Measurements from ENCODE around the gene MTCL1. TPM values are rescaled to one million over a fixed set of nuclear protein-coding genes. Genes with fewer than 3 reads are reported as not detected.

MTCL1 gene
- total and polyA plus RNA-seq, 8 donors, result 7.1 to 16.0 (median 11.9) TPM

DNA sequence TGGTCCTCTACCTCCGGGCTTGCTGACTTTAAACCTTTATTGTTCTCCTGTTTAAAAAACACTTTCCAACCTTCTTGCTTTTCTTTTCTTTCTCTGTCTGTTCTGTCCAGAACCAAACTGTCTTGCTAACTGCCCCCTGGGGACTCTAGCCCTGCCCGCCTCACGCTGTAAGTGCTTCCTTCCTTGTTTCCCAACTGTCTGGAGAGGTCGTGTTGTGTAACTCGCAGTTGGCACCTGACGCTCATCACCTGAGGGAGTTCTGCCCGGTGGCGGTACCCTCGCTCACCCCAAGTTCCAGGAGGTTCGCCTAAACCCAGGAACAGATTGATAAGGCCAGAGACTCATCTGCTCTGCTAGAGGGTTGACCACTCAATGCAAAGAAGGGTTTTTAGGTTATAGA is 123.4 kb downstream of the MTCL1 start:
- peaks cover 0 to 5% of the 10 kb centered on the region in 2 donors for H3K4me1 ChIP-seq
- TF ChIP-seq, protein P1, sequence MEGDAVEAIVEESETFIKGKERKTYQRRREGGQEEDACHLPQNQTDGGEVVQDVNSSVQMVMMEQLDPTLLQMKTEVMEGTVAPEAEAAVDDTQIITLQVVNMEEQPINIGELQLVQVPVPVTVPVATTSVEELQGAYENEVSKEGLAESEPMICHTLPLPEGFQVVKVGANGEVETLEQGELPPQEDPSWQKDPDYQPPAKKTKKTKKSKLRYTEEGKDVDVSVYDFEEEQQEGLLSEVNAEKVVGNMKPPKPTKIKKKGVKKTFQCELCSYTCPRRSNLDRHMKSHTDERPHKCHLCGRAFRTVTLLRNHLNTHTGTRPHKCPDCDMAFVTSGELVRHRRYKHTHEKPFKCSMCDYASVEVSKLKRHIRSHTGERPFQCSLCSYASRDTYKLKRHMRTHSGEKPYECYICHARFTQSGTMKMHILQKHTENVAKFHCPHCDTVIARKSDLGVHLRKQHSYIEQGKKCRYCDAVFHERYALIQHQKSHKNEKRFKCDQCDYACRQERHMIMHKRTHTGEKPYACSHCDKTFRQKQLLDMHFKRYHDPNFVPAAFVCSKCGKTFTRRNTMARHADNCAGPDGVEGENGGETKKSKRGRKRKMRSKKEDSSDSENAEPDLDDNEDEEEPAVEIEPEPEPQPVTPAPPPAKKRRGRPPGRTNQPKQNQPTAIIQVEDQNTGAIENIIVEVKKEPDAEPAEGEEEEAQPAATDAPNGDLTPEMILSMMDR (IDR thresholded peaks at IDR 0.05), result no peak
- ATAC-seq (peak; percentile 87), DNase-seq (peak in 2 of 4 donors; percentile 46 to 61)
- peak overlapping the region in 1 of 2 donors; percentile 29 for H3K27ac ChIP-seq
- H3K9me3 ChIP-seq, result no peaks in the 10 kb centered on the region
- intact Hi-C loops (cut with DNase I), result no loop called here
- H3K36me3 ChIP-seq, result no peaks in the 10 kb centered on the region
- H3K4me3 ChIP-seq, result no peak overlapping the region
- H3K27me3 ChIP-seq, result no peaks in the 10 kb centered on the region

DNA sequence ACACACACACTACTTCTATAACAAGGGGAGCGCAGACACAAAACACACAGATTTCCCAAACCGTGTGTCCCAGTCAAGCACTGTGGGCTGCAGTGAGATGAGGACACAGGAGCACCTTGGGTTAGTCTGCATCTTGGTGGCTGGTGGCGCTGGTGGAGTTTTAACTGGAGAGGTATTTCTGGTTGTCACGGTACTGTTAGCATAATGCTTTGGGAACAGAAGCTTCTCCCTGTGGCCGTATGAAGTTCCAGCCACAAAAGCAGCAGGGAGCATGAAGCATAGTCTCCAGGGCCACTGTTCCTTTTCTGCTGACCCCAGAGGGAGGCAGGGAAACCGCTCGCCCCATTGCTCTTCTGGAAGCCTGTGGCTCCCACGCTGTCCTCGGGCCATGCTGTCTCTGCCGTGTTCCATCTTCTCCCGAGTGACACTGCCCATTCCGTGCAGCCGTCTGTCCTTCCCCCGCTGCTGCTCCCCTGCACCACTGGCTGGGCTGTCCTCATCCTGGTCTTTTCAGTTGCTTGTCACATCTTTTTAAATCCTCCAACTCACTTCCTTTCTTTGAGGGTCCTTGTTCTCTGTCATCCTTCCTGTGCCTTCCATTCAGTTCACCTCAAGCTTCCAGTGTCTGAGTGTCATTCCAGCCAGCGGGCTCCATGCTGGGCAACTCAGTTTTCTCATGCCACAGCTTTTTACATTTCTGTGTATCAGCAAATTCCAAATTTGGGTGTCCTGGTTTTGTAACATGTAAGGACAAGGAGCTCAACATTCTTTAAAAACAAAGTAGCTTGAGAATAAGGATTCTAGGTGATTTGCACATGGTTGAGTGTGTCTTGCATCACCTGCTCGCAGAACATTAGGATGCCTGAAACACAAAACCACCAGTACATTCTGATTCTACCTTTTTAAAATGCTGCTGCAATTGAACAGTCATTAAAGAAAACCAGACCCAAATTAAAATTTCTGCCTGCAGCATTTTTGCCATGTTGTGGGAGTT is 125.0 kb downstream of the MTCL1 start:
- H3K27me3 ChIP-seq, result no peaks in the 10 kb centered on the region
- TF ChIP-seq, protein P1 (IDR thresholded peaks at IDR 0.05), result no peak
- no peak for ATAC-seq
- intact Hi-C loops (cut with DNase I), result no loop called here
- H3K36me3 ChIP-seq, result no peaks in the 10 kb centered on the region
- H3K27ac ChIP-seq, result no peak overlapping the region
- no peak for DNase-seq
- no peaks in the 10 kb centered on the region for H3K9me3 ChIP-seq
- peaks cover 0 to 5% of the 10 kb centered on the region in 2 donors for H3K4me1 ChIP-seq
- H3K4me3 ChIP-seq, result no peak overlapping the region

DNA sequence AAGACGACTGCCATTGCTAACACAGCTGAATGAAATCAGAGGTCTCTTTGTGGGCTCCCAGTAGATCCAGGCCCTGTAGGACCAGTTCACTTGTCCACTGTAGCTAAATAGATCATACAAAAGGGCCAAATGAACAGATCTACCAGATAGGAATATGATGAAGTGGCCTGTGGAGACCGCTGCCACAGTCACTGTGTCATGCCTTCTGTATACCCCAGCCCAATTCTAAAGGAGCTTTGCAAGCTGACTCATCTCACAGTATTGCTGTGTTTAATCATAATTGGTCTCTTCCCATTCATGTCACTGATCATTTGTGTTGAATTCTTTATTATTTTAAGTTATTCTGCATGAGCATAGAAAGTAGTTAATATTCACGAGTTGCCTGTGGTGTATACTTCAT is 125.8 kb downstream of the MTCL1 start:
- Histone ChIP-seq H3K27me3 (no peaks in the 10 kb centered on the region), H3K4me1 (peaks cover 0 to 5% of the 10 kb centered on the region in 2 donors), H3K36me3 (no peaks in the 10 kb centered on the region), H3K27ac (no peak overlapping the region), H3K4me3 (no peak overlapping the region), H3K9me3 (no peaks in the 10 kb centered on the region)
- TF ChIP-seq, protein P1 (IDR thresholded peaks at IDR 0.05), result no peak
- ATAC-seq, result no peak
- DNase-seq, result no peak
- intact Hi-C loops (cut with DNase I), result no loop called here

DNA sequence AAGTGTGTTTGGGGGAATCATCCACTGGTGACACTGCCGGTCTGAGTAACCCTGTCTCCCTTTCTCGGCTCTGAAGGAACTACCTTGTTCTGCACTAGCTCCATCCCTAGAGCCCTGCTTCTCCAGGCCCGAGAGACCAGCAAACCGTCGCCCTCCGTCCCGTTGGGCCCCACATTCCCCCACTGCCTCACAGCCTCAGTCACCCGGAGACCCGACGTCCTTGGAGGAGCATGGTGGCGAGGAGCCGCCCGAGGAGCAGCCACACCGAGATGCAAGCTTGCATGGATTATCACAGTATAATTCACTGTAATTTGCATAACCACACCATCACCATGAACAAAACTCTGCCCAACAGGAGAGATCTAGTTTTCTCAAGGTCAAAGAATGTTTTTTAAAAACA is 126.2 kb downstream of the MTCL1 start:
- Histone ChIP-seq H3K36me3 (no peaks in the 10 kb centered on the region), H3K4me3 (no peak overlapping the region), H3K9me3 (no peaks in the 10 kb centered on the region), H3K27ac (no peak overlapping the region), H3K4me1 (peaks cover 0 to 5% of the 10 kb centered on the region in 2 donors), H3K27me3 (no peaks in the 10 kb centered on the region)
- TF ChIP-seq, protein P1 (IDR thresholded peaks at IDR 0.05), result no peak
- DNase-seq (no peak), ATAC-seq (no peak)
- intact Hi-C loops (cut with DNase I), result no loop called here

DNA sequence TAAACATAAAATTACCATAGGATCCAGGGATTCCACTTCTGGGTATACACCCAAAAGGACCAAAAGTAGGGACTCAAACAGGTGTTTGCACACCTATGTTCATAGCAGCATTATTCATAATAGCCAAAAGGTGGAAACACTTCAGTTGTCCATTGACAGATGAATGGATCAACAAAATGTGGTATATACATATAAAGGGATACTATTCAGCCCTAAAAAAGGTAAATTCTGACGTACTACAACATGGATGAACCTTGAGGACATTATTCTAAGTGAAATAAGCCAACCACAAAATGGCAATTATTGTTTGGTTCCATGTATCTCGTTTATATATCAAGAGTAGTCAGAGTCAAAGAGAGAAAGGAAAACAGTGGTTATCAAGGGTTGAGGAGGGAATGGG is 128.1 kb downstream of the MTCL1 start:
- no peak for DNase-seq
- Histone ChIP-seq H3K27me3 (no peaks in the 10 kb centered on the region), H3K36me3 (no peaks in the 10 kb centered on the region), H3K4me3 (no peak overlapping the region), H3K9me3 (peaks cover 0 to 6% of the 10 kb centered on the region in 2 donors), H3K4me1 (peaks cover 0 to 5% of the 10 kb centered on the region in 2 donors), H3K27ac (no peak overlapping the region)
- TF ChIP-seq, protein P1 (IDR thresholded peaks at IDR 0.05), result no peak
- no peak for ATAC-seq
- intact Hi-C loops (cut with DNase I), result no loop called here

All from left lung (tissue), 10 donors.